ENCODE measurements around the gene RBFOX2. TPM values are rescaled to one million over a fixed set of nuclear protein-coding genes. Genes with fewer than 3 reads are reported as not detected.
A peak's percentile ranks its signal among the peaks of the same experiment; 100 is the strongest.

The RBFOX2 gene
- total RNA-seq, 2 experiments from 2014 or later = 54.3 to 78.7 TPM

GRCh38 chr22:35972559-35972958, 56.1 kb downstream of the RBFOX2 start:
- ChIA-PET CTCF (ENCODE audit: unreplicated experiment) (no interaction called here), POLR2A (interaction anchor here (0.8 to 1.1 kb wide), 2 partner anchors 10 to 15 kb away, joined by 3 read pairs; no protein-coding TSS in a partner anchor)
- peaks cover 13% of the 10 kb centered on the region; the same call in 1 of the 2 replicates for H3K79me2 ChIP-seq (ENCODE audit: insufficient read depth, low read depth, low read length)

GRCh38 chr22:35971456-35972119, 57.0 kb downstream of the RBFOX2 start:
- Histone ChIP-seq H3K79me2 (ENCODE audit: insufficient read depth, low read depth, low read length) (peaks cover 7% of the 10 kb centered on the region; the same call in 1 of the 2 replicates), H3K9me3 (ENCODE audit: low read length) (no peaks in the 10 kb centered on the region), H3K4me1 (ENCODE audit: insufficient read depth, low read length, poor library complexity, severe bottlenecking) (peaks cover 13% of the 10 kb centered on the region), H2AFZ (ENCODE audit: low read length) (no peak overlapping the region), H3K4me3 (ENCODE audit: low read depth, low read length, poor library complexity, severe bottlenecking) (no peak overlapping the region), H3K36me3 (ENCODE audit: insufficient read depth, low read length) (0 out of 2 replicates have a peak, but pooled peaks cover 7% of the 10 kb centered on the region), H3K27ac (ENCODE audit: low read depth, low read length, poor library complexity, severe bottlenecking) (no peak overlapping the region), H4K20me1 (ENCODE audit: insufficient read depth, low read length) (no peaks in the 10 kb centered on the region), H3K9me2 (ENCODE audit: insufficient read depth, low read length) (no peaks in the 10 kb centered on the region), H3K4me2 (ENCODE audit: low read length) (0 out of 2 replicates have a peak overlapping the region, but pooled peaks have one; percentile 8)
- peak; percentile 23 for DNase-seq (ENCODE audit: low spot score)
- no TSS peak for BruUV-seq (replicated peaks)
- intact Hi-C loops (cut with micrococcal nuclease; ENCODE audit: unreplicated experiment) = no loop called here
- ChIA-PET CTCF (ENCODE audit: unreplicated experiment) (no interaction called here), POLR2A (interaction anchor here (0.6 to 1.1 kb wide), 3 partner anchors 9 to 498 kb away, joined by 3 read pairs; no protein-coding TSS in a partner anchor)
- TF ChIP-seq EZH2phosphoT487 (IDR thresholded peaks at IDR 0.05; ENCODE audit: borderline replicate concordance, low read depth, low read length) = no peak
- TF ChIP-seq CTCF (conservative IDR thresholded peaks at IDR 0.05; ENCODE audit: low read length) = no peak

More at GRCh38 chr22:35972559-35972958, 56.1 kb downstream of the RBFOX2 start:
- intact Hi-C loops (cut with micrococcal nuclease; ENCODE audit: unreplicated experiment) = no loop called here
- TF ChIP-seq EZH2phosphoT487 (IDR thresholded peaks at IDR 0.05; ENCODE audit: borderline replicate concordance, low read depth, low read length) (no peak), CTCF (conservative IDR thresholded peaks at IDR 0.05; ENCODE audit: low read length) (no peak)
- Histone ChIP-seq H3K9me2 (ENCODE audit: insufficient read depth, low read length) (no peaks in the 10 kb centered on the region), H3K4me3 (ENCODE audit: low read depth, low read length, poor library complexity, severe bottlenecking) (no peak overlapping the region), H3K4me2 (ENCODE audit: low read length) (no peak overlapping the region), H3K27ac (ENCODE audit: low read depth, low read length, poor library complexity, severe bottlenecking) (no peak overlapping the region), H4K20me1 (ENCODE audit: insufficient read depth, low read length) (no peaks in the 10 kb centered on the region), H3K36me3 (ENCODE audit: insufficient read depth, low read length) (0 out of 2 replicates have a peak, but pooled peaks cover 4% of the 10 kb centered on the region), H3K4me1 (ENCODE audit: insufficient read depth, low read length, poor library complexity, severe bottlenecking) (peaks cover 13% of the 10 kb centered on the region), H2AFZ (ENCODE audit: low read length) (no peak overlapping the region), H3K9me3 (ENCODE audit: low read length) (no peaks in the 10 kb centered on the region)
- no peak for DNase-seq (ENCODE audit: low spot score)
- BruUV-seq (replicated peaks) = no TSS peak

Data from OCI-LY7 (cell line).